ENCODE results near the gene PCDHA11.
"Not testable (repeated sequence)": the region's sequence is repeated elsewhere in the genome, so short reads cannot be mapped to it uniquely, and the experiment has no call there.

- not testable (repeated sequence) for TF ChIP-seq CHD2 (IDR thresholded peaks at IDR 0.05; ENCODE audit: borderline replicate concordance, low read depth, low read length); CTCF (IDR thresholded peaks at IDR 0.05 in 2 of 3, conservative IDR thresholded peaks at IDR 0.05 in 1 of 3; ENCODE audit: control insufficient read depth in 2 of 3, extremely low read depth in 1 of 3, insufficient read depth in 1 of 3, low read depth in 3 of 3, low read length in 3 of 3)
Observed at GRCh38 chr5:140876541-140877261, 7.9 kb downstream of the PCDHA11 start.

All from GM12878 (cell line).